Renal cortex interstitium (tissue), 11 donors: ENCODE measurements around the gene SSC5D. TPM values are rescaled to one million over a fixed set of nuclear protein-coding genes. Genes with fewer than 3 reads are reported as not detected.

Experiments
- DNase-seq, 11 donors: peaks; one replicate each; pipeline ENCODE4 v3.0.0-alpha.2; 2013; ENCODE audit warnings: low read depth in 9 of 11, low spot score in 4 of 11; ENCODE audit errors: extremely low read depth in 1 of 11
- polyA plus RNA-seq, 3 donors: library from polyadenylated mRNA; unstranded; fragments of 120-200 nt; gene quantifications; one replicate each; pipeline ENCODE4 v1.2.1, GENCODE V29; 2013; ENCODE audit not compliant: insufficient read length in 3 of 3

Gene SSC5D
- polyA plus RNA-seq, 3 donors, result 1.5 to 2.5 (median 1.6) TPM

DNA sequence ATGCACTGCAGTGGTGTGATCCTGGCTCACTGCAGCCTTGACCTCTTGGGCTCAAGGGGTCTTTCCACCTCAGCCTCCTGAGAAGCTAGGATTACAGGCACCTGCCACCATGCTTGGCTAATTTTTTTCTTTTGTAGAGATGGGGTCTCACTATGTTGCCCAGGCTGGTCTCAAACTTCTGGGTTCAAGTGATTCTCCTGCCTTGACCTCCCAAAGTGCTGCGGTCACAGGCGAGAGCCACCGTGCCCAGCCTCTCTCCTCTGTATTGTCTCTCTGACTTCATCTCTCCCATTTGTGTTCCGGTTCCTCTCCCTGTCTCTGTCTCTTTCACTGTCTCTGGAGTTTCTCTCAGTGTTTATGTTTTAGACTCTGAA is 22.0 kb upstream of the SSC5D start:
- DNase-seq, result no peak

DNA sequence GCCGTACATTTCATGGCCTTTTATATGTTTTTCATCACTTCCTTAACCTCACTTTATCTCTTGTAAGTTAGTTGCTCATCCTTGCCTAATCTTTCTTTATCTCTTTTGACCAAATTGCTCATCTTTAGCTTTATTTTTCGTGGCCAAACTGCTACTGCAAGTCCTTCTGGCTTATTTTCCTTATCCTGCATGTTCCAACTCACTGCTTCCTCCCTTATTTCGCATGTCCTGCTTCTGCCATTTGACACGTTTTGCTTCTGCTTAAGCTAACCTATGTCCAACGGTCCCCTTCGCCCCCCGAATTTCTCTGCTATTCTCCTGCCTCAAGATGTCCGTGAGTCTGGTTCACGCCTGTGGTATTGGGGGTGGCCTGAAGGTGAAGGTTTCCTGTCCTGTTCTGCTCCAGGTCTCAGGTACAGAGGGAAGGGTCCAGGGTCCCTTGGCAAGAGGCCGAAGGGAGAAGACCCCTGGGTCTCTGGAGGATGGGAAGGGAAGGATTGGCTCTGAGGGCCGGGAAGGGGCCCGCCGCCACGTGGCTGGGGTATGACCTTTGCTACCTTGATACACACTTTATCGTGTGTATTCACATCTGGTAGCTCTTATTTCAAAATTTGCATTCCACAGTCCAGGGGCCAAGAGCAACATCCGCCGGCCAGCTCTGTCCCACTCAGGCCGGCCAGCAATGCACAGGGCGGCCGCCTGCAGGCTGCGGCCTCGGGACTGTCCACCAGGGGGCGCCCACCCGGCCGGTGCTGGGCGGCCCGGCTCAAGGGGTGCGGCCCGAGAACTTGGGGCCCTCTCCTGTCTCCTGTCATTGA is 20.8 kb upstream of the SSC5D start:
- no peak for DNase-seq

DNA sequence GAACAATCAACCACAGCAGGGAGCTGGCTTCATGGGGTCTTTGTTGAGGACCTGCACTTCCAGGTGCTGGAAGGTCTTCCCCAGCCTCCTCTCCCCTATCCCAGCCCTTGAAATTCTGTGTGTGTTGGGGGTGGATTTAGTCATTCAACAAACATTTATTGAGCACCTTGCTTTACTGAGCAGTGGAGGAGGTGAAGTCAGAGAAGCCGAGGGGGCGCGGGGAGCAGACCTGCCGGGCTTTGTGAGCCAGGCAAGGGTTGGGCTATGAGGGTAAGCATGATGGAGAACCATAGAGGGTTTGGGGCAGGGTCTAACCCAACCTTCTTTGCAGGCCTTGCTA is 20.2 kb upstream of the SSC5D start:
- no peak for DNase-seq

DNA sequence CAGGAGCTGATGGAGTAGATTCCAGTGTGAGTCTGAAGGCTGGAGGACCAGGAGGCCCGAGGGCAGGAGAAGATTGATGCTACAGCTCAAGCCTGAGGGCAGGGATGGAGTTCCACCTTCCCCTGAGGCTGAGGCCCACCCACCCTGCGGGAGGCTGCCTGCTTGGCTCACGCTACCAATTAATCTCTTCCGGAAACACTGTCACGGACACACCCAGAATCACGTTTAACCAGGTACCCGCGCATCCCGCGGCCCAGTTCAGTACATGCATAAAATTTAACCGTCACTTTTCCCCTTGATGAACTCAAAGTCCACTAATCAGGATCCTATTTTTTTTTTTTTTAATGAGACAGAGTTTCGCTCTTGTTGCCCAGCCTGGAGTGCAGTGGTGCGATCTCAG is 17.0 kb upstream of the SSC5D start:
- no peak for DNase-seq

DNA sequence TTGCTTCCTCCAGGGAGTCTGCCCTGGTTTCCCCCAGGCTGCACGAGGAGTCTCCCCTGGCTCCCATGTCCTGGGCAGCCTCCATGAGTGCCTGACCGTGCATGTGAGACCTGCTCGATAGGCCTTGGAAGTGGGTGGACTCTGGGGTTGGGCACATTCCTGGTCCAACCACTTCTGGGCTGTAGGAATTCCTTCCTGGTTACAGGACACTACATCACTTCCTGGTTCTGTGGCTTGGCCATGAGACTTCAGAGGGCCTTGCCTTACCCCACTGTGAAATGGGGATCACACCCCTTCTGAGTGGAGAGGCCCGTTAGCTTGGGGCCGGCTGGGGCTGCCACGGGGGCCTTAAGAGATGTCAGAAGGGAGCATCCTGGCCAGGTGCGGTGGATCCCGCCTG is 15.8 kb upstream of the SSC5D start:
- no peak for DNase-seq

DNA sequence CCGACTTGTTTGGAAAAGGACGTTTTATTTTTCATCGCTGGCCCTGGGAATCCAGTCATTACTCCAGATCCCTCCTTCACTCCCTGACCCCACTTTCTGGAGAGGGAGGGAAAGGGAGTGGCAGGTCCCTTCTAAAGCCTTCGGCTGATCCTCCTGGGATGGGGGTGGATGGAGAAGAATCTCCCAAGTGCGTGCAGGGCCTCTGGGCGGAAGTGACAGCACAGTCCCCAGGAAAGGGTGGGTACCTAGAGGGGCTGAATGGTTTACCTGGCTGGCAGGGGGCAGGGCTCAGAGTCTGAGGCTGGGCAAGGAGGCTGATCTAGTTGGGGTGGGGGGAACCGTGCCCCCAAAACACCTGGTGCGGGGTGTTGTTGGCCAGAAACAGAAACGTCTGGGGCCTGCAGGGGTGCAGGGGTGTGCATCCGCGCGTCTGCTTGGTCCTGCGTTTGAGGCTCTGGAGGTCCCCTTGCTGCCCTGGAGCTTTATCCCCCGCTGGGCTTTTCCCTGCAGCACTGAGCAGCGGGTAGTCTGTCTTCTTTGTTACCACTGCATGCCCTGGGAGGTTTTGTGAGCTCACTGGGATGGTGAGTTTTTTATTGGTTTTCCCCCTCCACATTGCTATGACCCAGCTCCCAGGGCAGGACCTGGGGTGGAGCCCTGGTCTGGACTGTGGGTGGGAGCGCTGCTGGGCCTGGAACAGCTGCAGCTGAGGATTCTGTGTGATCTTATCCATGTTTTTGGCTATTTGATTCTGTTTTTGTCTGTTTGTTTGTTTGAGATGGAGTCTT is 14.8 kb upstream of the SSC5D start:
- no peak for DNase-seq

DNA sequence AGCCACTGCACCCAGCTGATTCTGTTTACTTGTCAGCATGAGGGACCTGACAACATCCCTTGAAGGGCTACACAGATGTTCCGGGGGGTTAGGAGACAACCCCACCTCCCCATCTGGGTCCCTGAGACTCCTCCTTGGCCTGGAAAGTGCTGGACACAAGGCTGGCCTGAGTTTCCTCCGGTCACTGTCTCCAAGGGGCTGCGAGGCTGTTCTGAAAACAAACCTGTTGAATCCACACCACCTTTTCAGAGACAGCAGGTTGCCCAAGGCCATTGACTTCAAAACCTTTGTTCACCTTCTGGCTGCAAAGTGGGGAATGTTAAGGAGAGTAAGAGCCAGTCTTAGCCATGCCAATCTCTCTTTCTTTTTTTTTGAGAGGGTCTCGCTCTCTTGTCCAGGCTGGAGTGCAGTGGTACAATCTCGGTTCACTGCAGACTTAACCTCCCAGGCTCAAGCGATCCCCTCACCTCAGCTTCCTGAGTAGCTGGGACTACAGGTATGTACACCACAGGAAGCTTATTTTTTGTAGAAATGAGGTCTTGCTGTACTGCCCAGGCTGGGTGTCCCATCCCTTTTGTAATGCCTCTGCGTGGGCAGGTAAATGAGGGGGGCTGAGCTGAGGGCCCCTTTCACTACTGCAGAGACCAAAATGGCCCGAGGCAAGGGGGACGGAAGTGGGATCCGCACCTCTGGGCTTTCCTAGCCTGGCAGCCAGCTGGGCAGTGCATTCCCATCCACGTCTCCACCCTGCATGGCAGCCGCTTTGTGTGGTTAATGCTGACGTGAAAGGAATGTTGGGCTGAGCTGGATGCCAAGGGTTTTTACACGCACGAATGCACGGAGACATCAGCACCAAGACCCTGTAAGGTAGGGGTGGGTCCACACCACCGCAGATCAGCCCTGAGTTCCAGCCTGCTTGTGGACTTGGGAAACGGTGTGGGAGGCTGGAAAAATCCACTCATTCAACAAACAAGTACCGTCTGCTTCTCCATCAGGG is 13.7 kb upstream of the SSC5D start:
- peak in 1 of 11 donors; percentile 72 for DNase-seq

DNA sequence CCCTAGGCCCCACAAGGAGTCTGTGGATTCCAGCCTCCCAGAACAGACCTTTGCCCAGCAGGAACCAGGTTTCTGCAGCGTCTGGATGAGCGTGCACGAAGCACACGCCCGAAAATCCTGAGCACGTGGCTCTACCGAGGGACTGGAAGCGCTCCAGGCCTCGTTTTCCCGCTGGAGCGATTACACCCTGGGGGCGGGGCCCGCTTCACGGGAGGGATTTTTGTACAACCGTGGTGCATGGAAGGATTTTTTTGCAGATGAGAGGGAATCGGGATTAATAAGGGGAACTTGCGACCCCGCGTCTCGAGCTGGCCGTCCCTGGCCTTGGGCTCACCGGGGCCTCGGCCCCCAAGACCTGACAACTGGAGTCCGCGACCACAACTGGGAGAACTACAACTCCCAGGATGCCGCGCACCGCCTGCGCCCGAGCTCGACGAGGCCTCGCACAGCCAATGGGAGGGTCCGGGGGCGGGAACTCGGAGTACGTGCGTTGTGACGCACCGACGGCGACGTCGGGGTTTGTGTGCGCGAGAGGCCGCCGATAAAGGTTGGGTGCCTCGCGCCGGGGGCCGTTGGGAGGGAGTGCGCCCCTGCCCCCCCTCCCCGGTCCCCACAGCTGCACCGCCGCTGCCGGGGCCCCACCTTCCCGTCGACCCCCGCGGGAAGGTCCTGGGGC is 12.0 kb upstream of the SSC5D start, which contains the start of gene ZNF628:
ZNF628 (plus strand) TSS at position 518 of the 676 bp plus-strand sequence. CDS start 3,294 bp downstream, outside the sequence.
- DNase-seq, result peak; percentile 95 to 99 (median 98)

DNA sequence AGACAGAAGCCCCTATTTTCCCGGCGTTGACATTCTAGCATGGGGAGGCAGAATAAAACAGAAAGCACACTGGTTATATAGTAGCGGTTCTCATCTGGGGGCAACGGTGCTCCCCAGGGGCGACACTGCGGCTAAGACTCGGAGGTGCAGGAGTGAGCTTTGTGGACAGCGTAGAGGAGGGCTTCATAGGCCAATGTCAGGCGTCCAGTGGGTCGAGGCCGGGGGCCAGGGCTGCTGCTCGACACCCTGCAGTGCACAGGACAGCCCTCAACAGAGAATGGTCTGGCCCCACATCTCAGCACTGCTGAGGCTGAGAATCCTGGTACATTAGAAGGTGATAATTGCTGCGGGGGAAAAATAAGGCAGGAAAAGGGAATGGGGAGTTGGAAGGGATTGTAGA is 10.3 kb upstream of the SSC5D start:
- DNase-seq, result no peak

DNA sequence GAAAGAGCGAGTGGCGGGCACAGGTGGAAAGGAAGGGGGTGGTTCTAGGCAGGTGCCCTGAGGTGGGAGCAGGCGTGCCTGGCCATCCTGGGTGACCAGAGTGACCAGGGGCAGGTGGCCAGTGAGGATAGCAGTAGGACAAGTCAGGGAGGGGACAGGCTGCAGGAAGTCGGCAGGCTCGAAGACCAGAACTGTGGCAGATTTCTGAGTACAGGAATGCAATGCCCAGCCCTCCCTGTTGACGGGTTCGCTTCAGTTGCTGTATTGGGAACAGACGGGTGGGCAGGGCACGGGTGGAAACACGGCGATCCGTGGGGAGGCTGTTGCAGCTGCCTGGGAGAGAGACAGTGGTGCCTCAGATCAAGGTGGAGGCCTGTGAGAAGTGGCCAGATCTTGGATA is 9.9 kb upstream of the SSC5D start:
- DNase-seq, result no peak

DNA sequence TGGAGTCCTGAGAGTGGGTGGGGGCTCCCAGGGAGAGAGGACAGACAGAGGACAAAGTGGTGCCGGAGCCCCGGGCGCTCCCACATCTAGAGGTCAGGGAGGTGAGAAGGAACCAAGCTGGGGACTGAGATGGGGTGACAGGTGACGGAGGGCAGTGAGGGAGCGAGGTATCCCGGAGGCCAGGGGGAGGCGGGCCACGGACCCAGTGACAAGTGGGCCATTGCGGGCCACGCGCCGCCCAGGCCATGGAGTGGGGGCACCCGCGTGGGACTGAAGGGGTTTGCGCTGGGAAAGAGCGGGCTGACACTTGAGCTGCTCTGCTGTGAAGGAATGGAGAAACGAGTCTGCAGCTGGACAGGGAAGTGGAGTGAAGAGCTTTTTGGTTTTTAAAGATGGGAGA is 9.2 kb upstream of the SSC5D start:
- DNase-seq, result no peak

DNA sequence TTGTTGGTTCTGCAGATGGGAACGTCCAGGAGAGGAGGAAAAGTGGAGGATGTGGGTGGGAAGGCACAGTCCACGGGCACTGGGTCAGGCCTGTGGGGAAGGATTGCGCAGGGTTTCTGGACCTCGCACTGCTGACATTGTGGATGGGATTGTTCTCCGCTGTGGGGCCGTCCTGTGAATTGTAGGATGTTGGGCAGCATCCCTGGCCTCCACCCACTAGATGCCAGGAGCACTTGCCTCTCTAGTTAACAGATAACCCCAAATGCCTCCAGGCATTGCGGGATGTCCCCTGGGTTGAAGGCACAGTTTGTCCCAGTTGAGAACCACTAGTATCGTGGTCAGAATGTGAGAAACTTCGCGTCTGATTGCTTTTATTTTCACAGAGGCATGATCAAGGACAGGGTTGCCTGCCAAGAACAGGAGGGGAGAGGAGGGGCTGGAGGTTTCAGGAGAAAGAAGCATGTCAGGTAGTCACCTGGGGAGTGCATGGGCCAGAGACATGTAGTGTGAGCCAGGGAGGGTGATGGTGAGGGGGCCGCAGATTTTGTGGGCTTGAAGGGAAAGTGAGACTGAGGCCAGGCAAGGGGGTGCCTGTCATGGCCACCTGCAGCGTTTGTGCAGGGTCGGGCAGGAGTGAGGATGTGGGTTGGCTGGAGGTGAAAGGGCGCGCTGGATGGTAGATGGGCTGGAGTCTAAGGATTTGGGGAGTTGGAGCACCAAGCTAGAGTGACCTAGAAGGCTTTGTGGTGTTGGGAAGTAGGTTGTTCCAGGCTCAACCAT is 8.6 kb upstream of the SSC5D start:
- DNase-seq, result no peak

DNA sequence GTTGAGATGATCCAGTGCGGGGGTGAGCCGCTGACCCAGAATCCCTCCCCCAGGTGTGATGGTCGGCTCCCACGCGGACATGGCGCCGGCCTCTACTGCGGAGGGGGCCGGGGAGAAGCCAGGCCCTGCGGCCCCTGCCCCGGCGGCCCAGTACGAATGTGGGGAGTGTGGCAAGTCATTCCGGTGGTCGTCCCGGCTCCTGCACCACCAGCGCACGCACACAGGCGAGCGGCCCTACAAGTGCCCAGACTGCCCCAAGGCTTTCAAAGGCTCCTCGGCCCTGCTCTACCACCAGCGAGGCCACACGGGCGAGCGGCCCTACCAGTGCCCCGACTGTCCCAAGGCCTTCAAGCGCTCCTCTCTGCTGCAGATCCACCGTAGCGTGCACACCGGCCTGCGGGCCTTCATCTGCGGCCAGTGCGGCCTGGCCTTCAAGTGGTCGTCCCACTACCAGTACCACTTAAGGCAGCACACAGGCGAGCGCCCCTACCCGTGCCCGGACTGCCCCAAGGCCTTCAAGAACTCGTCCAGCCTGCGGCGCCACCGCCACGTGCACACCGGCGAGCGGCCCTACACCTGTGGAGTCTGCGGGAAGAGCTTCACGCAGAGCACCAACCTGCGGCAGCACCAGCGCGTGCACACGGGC is 7.0 kb upstream of the SSC5D start:
- no peak for DNase-seq

DNA sequence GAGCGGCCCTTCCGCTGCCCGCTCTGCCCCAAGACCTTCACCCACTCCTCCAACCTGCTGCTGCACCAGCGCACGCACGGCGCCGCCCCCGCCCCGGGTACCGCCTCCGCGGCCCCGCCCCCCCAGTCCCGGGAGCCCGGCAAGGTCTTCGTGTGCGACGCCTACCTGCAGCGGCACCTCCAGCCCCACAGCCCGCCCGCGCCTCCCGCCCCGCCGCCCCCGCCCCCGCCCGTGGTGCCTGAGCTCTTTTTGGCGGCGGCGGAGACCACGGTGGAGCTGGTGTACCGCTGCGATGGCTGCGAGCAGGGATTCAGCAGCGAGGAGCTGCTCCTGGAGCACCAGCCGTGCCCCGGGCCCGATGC is 6.5 kb upstream of the SSC5D start:
- DNase-seq, result no peak

DNA sequence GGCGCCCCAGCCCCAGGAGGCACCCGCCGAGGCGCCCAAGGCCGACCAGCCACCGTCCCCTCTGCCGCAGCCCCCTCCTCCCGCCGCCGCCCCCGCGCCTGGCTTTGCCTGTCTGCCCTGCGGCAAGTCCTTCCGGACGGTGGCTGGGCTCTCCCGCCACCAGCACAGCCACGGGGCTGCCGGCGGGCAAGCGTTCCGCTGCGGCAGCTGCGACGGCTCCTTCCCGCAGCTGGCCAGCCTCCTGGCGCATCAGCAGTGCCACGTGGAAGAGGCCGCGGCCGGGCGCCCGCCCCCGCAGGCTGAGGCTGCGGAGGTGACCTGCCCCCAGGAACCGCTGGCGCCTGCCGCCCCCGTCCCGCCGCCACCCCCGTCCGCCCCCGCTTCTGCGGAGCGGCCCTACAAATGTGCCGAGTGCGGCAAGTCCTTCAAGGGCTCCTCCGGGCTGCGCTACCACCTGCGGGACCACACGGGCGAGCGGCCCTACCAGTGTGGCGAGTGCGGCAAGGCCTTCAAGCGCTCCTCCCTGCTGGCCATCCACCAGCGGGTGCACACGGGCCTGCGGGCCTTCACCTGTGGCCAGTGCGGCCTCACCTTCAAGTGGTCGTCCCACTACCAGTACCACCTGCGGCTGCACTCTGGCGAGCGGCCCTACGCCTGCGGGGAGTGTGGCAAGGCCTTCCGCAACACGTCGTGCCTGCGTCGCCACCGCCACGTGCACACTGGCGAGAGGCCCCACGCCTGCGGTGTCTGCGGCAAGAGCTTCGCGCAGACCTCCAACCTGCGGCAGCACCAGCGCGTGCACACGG is 5.9 kb upstream of the SSC5D start:
- DNase-seq, result no peak

DNA sequence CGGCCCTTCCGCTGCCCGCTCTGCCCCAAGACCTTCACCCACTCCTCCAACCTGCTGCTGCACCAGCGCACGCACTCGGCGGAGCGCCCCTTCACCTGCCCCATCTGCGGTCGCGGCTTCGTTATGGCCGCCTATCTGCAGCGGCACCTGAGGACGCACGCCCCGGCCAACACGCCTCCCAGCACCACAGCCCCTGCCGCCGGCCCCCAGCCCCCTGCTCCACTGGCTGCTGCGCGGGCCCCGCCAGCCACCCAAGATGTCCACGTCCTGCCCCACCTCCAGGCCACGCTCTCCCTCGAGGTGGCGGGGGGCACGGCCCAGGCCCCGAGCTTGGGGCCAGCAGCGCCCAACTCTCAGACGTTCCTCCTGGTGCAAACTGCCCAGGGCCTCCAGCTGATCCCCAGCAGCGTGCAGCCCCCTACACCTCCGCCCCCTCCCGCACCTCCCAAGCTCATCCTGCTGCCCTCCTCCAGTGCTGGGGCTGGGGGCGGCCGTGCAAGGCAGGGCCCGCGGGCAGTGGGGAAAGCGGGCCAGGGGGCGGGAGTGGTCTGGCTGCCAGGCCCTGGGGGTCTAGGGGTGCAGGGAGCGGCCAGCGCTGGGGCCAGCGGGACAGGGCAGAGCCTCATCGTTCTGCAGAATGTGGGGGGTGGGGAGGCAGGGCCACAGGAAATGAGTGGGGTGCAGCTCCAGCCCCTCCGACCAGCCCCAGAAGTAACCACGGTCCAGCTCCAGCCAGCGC is 5.1 kb upstream of the SSC5D start:
- DNase-seq, result no peak
